SU-DHL-6 (cell line): ENCODE results near the gene ZYG11B.

Experiments
- CTCF ChIP-seq: fragments of 200-600 bp; sonication (generic); IDR thresholded peaks from one replicate; pipeline ENCODE4 v1.5.1; 2017; ENCODE audit warnings: antibody characterized with exemption, mild to moderate bottlenecking, low read length, moderate library complexity; ENCODE audit not compliant: insufficient read depth, poor library complexity, severe bottlenecking
- EZH2phosphoT487 ChIP-seq: fragments of 200-600 bp; sonication (generic), shearing (Covaris generic); conservative IDR thresholded peaks from 2 replicates; pipeline ENCODE4 v1.6.1; 2018; ENCODE audit warnings: mild to moderate bottlenecking, antibody characterized with exemption, low read length, moderate library complexity, mixed read lengths

- TF ChIP-seq CTCF (no peak), EZH2phosphoT487 (no peak)
These were observed 23.1 kb upstream of the ZYG11B start for GRCh38 chr1:52702886-52703787.
